HG03575 (cell line): Measurements from ENCODE around the gene JAM2.
"Not testable (repeated sequence)": the region's sequence is repeated elsewhere in the genome, so short reads cannot be mapped to it uniquely, and the experiment has no call there.

Source experiments
- ATAC-seq: cut with Tn5 transposase; IDR thresholded peaks from one replicate; pipeline ENCODE4 v1.9.1; 2021; ENCODE audit not compliant: unreplicated experiment, insufficient number of reproducible peaks, low FRiP score; ENCODE audit errors: extremely low read depth

Gene JAM2

DNA sequence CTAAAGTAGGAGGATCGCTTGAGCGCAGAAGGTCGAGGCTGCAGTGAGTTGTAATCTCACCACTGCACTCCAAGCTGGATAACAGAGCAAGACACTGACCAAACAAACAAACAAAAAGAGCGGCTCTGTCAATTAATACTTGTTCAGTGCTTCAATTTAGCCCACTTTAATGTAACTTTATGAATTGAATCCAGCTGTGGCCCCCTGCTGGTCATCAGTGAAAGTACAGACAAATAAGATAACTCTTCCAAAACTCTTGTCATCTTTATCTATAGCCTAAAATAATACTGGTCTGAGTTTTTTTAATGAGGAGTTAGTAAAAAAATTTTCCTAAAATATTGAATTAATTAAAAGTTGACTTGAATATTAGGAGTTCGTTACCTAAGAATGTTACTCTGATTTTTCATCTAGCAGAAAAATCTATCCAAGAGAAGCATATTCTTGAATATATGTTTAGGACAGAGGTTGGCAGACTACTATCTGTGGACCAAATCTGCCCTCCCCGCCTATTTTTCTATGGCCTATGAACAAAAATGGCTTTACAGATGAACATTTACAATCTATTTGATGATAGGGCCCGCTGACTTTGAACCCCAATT lies 69.5 kb downstream of the JAM2 start:
- no peak for ATAC-seq

DNA sequence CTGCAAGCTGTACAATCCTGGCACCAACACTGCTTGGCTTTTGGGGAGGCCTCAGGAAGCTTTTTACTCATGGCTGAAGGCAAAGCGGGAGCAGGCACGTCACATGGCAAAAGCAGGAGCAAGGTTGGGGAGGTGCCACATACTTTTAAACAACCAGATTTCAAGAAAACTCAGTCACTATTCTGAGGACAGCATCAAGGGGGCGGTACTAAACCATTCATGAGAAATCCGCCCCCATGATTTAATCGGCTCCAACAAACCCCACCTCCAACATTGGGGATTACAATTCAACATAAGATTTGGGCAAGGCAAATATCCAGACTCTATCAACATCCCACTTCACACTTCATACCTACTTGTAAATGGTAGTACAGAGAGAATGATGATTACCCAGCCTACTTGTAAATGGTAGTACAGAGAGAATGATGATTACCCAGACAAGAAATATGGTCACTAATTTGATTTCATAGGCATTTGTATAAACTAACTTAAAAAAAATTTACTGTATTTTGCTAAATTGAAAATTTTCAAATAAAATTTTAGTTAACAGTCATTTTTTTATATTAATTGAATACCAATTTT lies 70.7 kb downstream of the JAM2 start:
- ATAC-seq = no peak

DNA sequence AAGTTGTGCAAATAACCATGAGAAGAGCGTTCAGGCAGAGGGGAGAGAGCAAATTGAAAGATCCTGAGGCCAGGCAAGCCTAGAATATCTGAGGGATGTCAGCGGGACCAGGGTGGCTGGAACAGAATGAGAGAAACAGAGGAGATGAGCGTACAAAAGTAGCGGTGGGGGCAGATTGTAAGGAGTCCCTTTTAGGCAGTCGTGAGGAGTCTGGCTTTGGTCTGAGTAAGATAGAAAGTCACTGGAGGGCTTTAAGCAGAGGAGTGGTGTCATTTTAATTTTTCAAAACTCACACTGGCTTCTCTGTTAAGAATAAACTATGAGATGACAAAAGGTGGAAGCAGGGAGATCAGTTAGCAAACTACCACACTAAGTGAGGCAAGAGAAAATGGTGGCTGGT lies 71.5 kb downstream of the JAM2 start:
- ATAC-seq = no peak

DNA sequence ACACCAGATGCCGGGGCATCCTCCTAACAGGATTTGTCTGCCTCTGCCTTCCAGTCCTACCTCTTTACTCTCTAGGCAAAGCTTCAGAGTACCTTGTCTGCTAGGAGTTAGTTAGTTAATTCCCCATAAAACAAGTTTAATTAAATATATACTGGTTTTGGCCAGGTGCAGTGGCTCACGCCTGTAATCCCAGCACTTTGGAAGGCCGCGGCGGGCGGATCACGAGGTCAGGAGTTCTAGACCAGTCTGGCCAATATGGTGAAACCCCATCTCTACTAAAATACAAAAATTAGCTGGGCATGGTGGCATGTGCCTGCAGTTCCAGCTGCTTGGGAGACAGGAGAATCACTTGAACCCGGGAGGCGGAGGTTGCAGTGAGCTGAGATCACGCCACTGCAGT lies 75.0 kb downstream of the JAM2 start:
- ATAC-seq = not testable (repeated sequence)

DNA sequence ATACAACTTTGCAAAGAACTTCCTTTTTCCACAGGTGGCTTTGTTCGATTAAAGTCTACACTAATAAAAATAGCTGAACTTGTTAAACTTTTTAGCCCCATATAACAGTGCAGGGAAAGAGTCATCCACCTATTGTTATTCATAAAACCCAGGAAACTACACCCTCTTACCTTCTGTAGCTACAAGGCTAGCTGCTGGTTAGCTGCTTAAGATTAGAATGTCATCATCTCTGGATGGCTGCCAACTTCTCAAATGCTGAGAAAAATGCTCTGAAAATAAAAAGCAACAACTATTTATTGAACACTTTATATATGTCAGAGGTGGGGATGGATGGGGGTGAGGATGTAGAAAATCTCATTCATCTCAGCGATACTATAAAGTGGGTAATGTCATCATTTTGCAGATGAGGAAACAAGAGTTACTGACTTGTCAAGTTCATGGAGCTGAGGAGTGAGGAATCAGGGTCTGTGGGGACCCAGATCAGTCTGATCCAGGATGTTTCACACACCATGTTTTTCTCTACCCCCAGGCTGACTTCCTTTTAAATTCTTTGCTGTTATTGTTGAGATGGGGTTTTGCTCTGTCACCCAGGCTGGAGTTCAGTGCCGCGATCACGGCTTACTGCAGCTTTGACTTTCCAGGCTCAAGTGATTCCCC lies 78.6 kb downstream of the JAM2 start:
- ATAC-seq = no peak

DNA sequence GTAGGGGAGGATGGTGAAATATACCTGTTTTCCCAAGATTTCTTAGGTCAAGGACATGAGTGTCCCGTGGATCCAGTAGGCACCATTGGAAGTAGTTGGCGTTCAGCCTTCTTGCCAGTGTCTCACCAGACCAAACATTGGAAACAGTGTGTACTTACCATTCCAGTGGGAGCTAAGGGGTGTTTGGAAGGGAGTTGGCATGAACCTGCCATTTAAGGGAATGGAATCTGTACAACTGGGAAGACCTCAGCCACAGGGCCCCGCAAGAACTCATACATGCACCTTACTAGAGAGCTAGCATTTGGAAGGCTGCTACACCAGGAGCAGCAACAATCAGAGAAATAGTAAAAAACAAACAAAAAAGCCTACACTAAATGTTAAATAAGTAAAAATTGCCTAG lies 82.9 kb downstream of the JAM2 start:
- no peak for ATAC-seq

DNA sequence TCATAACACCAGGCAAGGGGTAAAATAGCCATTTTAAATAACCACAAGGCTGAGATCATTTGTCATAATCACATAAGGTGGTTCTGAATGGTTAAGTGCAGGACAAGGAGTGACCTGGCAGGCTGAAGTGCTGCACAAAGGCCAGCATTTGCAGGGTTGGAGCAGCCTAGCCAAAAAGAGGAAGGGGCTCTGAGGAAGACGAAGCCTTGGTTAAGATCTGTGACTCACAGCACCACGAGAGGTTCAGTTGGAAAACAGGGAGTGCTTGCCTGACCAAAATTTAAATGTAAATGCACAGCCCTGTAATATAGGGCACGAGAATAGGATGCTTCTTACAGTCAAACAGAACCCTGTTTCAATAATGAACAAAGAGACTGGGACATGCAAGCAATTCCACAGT lies 83.6 kb downstream of the JAM2 start:
- no peak for ATAC-seq

DNA sequence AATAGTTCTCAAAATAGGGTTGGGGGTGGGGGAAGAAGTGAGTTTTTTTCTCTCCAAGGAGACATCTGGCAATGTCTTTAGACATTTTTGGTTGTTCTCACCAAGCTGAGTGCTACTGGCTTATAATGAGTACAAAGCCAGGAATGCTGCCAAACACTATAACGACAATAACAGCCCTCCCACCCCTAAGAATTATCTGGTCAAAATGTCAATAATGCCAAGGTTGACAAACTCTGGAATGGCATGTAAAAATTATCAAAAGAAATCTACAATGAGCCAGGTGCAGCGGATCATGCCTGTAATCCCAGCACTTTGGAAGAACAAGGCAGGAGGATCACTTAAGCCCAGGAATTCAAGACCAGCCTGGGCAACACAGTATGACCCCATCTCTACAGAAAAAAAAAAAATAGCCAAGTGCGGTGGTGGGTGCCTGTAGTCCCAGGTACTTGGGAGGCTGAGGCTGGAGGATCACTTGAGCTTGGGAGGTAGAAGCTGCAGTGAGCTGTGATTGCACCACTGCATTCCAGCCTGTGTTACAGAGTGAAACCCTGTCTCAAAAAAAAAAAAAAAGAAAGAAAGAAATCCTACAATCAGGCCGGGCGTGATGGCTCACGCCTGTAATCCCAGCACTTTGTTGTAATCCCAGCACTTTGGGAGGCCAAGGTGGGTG lies 93.2 kb downstream of the JAM2 start:
- ATAC-seq = no peak

DNA sequence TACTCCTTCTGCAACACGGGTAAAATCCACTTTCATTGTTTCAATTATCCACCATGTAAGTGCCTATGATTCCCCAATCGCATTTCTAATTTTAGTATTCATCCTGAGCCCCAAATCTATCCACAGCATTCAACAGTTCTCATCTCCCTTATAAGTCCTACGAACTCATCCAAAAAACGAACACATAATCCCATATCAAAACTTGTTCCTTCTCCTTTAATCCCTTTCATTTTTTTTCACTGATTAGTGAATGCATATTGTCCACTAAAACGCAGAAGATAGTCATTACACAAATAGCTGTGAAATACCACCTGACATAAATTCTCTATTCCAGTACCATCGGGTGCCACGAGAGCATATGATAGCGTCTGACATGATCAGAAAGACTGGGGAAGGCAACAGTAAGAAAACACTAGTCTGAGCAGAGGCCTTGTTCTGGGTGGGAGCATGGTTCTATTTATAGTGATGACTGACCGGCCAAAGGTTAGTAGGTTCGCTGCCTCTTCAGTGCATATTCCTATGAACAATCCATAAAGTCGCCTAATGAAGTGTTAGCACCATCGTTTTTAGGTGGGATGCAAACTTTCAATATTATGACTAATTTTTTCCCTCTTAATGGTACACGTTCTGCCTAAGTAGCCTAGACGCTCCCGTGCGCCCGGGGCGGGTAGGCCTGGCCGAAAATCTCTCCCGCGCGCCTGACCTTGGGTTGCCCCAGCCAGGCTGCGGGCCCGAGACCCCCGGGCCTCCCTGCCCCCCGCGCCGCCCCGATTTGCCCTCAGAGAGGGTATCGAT lies 95.0 kb downstream of the JAM2 start:
- peak; percentile 10 for ATAC-seq

DNA sequence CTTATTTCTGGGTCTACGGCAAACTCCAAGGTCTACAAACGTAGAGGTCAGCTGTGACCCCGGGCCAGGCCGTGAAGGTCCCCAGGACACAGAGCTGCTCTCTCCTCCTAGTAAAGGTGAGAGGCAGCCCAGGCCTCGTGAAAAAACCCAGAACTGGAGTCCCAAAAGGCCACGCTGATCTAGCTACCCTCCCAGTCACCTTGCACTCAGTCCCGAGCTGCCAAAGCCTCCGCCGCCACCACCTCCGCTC lies 95.5 kb downstream of the JAM2 start:
- peak; percentile 4 for ATAC-seq

DNA sequence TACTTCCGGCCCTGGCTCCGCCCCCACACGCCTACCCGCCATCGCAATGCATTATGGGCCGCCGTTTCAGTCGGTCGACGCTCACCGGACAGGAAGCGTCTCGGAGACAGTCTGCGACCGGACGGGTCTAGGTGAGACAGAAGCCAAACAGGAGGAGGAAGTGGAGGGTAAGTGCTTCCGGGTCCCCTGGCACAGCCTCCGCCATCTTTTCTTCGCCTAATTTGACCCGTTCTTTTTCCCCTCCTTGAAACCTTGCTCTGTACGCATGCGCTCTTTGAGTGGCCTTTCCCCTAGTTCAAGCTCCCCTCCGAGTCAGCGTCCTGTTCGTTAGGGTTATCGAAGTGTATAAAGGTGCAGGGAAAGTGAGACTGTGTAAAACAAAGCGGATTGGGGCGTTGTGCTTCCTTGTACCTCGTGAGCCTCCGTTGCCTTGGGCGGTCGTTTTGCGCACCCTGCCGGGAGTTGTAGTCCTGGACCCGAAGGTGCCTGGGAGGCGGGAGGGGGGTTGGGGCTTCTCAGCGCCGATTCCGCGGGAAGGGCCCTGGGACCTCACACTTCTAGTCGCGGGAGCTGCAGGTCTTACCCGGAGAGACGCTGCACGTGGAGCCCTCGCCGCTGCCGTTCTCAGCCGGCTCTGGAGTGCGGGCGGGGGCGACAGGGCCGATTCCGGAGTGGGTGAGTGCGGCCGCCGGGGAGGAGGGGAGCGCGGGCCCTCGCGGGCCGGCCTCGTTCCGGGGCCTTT lies 96.0 kb downstream of the JAM2 start, which contains the start of the genes ATP5PF and GABPA:
Gene ATP5PF, minus strand, starts transcription at position 1 of the 742 bp plus-strand sequence. CDS start 5,110 bp downstream, outside the sequence.
Gene GABPA, plus strand, starts transcription at position 69 of the 742 bp plus-strand sequence. CDS start 6,627 bp downstream, outside the sequence.
- ATAC-seq = peak; percentile 66

DNA sequence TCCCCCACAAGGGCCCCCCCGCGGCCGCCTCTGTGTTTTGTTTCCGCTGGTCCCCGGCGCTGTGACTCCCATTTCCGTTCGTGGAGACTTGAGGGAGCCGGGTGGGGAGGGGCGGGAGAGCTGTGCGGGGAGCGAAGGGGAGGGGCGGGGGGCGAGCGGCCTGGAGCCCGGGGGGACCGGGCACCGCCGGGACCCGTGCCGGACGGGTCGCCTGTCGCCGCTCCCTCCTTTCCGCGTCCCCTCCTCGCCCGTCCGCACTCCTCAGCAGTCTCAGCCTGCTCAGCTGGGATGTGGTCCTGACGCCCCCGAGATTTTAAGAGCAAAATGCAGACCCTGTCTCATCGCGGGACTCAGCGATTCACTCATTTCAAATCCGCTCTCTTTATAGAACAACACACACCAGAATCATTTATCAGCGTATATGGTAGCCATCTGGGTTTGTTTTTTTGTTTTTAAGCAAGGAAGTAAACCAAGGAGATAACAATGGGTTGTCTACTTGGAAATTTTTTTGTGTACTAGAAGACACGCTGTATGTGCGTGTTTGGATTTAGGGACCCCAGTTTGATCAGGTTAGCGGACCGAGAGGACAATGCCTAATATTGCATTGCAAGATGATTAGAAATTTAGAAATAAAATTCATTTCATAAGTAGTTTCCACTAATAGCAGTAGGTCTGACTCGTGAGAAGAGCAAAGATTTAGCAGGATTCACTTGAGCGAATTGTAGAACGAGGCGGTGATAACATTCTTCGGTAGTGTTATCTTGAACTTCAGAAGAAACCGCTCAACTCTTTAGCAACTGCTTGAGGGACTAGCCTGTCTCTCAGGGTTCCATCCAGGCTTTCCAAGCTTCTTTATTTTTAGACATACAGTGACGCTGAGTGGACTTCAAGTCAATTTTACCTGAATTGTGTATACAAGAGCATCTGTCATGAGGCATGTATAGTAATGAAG lies 96.9 kb downstream of the JAM2 start:
- ATAC-seq = no peak

DNA sequence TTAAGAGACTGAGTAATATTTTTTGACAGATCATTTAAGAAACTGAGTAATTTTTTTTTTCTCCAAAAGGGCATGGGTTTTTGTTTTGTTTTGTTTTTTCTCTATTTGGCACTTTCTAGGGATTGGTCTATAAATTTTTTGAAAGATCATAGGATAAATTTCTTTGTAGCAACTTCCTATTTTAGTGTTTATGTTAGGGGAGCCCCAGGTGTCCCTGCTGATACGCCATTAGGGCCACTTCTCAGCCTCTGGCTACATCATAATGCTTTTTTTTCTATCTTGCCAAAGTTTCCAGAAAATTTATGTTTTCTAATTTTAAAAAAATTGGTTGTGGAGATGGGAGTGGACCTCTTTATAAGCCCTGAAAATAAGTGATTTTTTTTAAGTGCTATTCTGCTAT lies 98.4 kb downstream of the JAM2 start:
- ATAC-seq = no peak

DNA sequence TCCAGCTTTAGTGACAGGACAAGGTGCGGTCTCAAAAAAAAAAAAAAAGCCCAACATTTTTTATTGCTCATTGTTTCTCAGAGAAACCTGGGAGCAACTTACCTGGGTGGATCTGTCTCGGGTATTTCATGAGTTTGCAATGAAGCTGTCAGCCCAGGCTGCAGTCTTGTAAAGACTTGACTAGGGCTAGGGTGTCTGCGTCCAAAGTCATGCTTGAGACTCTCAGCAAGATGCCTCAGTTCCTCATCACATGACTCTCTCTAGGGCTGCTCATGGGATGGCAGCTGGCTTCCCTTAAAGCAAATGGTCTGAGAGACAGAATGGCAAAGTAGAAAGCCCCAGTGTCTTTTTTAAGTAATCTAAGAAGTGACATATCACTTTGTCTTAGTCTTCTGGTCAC lies 103.8 kb downstream of the JAM2 start:
- no peak for ATAC-seq

DNA sequence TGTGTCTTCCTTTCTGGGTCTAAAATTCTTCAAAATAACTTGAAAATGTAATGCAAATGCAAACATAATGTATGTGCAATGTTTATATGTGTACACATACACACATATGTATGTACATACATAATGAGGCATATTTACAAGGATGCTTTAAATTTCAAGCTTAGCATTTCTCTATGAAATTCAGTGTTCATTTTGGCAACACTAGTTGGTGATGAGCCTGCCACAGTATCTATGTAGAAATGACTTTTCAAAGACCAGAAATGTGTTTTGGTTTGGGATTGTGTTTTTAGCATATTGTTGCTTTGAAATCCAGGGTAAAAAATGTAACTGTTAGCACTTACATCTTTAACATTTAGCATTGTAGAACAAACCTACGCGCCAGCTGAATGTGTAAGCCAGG lies 105.8 kb downstream of the JAM2 start:
- no peak for ATAC-seq

DNA sequence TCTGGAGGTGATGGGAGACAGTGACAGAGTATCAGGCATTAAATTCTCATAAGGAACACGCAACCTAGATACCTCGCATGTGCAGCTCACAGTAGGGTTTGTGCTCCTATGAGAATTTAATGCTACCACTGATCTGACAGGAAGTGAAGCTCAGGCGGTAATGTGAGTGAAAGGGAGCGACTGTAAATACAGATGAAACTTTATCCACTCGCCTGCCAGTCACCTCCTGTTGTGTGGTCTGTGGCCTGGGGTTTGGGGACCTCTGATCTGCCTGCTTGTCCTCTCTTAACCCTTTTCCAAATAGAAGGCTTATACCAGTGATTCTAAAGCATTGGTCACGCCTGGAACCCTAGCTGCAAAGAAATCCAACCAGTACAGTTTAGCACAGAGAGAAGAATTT lies 111.0 kb downstream of the JAM2 start:
- no peak for ATAC-seq

DNA sequence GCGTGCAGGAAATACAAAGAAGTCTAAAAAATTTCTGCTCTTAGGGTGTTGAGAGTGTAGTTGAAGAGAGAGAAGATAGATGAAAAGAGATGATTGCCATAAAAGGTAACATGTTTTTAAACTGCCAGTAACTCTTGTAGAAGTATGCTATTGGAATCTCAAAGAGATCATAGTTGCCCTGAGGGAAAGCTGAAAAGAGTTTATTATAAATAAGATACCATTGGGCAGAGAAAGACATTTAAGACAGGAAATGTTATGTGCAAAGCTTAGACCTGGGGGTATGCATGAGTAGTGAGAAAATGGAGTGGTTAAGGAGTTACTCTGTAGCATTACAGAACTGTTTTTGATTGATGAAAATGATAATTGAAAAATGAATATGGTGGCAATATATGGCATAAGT lies 113.4 kb downstream of the JAM2 start:
- ATAC-seq = no peak
